OCI-LY3 (cell line): ENCODE results near the gene CAMK2D.

Experiments used
- CTCF ChIP-seq: fragments of 200-600, 300-600 bp; sonication (generic); IDR thresholded peaks from 2 replicates; pipeline ENCODE4 v1.5.1; 2014; ENCODE audit warnings: antibody characterized with exemption, low read length, low read depth
- EZH2phosphoT487 ChIP-seq: fragments of 200-600 bp; shearing (Covaris generic); IDR thresholded peaks from 2 replicates; pipeline ENCODE4 v1.6.1; 2018; ENCODE audit warnings: antibody characterized with exemption, mixed run types, low read depth

GRCh38 chr4:113733685-113734084 lies 27.9 kb downstream of the CAMK2D start:
- TF ChIP-seq CTCF (no peak), EZH2phosphoT487 (no peak)
